HG03139 (cell line): ENCODE results near the gene TCEAL3.
"Not testable (repeated sequence)": the region's sequence is repeated elsewhere in the genome, so short reads cannot be mapped to it uniquely, and the experiment has no call there.

Source experiments
- ATAC-seq: cut with Tn5 transposase; IDR thresholded peaks from one replicate; pipeline ENCODE4 v1.9.1; 2021; ENCODE audit not compliant: unreplicated experiment

The TCEAL3 gene

DNA sequence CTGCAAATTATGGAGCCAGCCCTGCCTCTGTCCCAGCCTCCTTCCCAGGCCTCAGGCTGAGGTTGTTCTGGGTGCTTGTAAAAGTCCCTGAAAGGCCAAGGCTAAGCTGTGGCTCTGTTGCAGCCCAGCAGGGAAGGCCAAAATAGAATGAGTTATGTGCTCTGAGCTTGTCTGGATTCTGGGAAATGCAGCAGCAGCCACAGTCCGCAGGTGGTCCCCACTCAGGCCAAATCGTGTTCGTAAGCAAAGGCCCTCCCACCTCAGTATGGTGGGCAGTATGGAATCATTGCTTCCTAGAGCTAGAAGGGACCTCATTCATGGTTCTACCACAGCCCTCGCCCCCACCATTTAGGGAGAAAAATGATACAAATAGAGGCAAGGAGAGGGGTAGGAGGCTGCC, 16.3 kb downstream of the TCEAL3 start:
- ATAC-seq = no peak

DNA sequence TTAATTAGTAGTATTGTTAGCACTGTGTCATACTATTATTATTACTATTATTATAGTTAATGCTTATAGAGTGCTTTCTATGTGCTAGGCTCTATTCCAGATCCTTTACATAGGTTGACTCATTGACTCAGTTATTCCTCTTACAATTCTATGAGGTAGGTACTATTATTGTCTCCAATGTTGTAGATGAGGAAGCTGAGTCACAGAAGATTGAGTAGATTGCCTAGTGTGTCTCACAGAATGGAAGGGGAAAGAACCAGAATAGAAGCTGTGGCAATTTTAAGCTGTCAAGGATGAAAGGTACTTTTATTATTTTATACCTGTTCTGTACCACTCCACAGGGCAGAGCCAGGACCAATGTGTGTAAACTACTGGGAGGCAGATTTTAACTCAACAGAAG, 19.1 kb downstream of the TCEAL3 start:
- no peak for ATAC-seq

DNA sequence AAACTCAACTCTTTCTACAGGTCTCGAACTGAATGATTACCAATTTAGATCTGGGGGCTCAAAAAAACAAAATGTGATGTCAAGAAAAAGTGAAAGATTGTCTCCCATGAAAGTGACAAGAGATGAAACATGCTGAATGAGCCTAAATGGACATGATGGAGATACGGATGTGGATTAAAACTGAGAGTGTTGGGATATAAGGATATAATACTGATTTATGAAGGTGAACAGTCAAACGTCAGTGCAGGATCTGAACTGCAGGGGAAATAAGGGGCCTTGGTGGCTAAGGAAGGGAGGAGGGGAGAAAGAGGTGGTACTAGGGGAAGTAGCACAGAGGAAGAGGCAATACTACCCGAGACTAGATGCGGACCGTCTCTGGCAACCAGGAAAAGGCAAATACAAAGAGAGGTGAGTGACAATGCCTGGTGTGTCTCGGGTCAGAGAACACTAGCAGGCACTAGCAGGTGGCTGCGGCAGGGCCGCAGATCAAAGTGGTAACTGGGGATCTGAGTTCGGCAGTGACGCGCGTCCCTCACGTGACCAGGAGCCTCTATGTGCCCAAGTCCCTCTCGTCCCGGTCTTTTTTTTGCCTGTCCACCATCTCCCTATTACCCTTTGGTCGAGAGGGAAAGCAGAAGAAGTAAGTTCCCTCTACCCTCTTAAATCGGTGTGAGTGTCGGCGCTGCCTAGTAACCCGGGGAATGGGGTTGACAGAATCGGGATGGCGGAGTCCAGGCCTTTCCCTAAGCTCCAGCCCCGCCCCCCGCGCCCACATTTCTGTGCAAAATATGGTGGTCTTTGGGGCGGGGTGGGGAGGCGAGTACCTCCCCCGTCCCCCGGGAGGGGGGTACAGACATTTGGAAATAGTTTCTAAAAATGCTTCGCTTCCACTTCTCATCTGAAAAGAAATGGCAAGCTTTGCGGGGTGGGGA, 20.9 kb downstream of the TCEAL3 start, which contains the start of gene TCEAL1:
TSS of gene TCEAL1 (plus strand) at position 590 of the 932 bp plus-strand sequence. CDS start 942 bp downstream, outside the sequence.
- peak; percentile 60 for ATAC-seq

DNA sequence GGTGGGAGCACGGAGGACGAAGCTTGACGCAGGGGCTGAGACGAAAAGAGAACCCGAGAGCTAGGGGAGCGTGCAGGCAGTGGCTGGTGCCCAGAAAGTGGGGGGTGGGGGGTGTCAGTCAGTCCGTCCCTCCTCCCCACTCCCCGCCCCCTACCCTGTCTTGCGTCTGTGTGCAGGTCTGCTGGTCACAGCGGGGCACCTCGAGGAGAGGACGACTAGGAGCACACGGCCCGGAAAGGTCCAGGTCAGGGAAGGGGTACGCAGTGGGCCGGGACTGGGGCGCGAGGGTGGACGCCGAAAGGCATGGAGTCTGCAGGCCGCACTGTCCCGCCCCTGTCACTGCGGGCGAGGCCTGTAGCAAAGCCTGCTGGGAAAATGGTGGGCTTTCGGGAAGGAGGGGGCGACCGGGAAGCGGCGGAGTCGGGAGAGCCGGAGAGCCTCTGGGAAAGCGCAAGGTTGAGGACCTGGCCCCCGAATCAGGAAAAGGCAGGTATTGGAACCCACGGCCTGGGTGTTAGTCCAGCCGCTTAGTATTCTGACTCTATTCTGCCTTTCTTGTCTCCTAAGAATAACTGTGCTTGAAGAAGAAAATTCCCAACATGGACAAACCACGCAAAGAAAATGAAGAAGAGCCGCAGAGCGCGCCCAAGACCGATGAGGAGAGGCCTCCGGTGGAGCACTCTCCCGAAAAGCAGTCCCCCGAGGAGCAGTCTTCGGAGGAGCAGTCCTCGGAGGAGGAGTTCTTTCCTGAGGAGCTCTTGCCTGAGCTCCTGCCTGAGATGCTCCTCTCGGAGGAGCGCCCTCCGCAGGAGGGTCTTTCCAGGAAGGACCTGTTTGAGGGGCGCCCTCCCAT, 21.8 kb downstream of the TCEAL3 start:
- peak; percentile 38 for ATAC-seq

DNA sequence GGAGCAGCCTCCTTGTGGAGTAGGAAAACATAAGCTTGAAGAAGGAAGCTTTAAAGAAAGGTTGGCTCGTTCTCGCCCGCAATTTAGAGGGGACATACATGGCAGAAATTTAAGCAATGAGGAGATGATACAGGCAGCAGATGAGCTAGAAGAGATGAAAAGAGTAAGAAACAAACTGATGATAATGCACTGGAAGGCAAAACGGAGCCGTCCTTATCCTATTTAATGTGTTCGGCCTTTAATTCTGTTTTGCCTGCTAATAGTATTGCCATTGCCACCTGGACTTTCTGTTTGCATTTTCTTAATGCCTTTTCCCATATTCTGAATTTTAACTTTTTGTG, 22.4 kb downstream of the TCEAL3 start:
- ATAC-seq = no peak

DNA sequence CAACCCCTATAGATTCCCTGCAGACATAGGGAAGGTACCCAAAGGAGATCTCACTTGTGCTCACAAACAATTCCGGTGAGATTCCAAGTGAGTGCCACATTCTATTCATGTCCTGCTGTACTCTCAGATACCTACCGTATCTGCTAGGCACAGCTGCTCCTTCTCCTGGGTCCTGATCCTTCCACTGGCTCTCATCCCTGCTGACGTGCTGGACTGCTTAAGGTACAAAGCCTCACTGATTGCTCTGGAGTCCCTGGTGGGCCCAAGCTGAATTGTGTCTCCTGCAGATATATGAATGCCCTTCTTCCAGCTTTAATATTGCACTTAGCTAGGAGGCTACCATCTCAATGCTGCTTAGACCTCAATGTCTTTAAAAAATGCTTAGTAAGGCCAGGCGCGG, 23.4 kb downstream of the TCEAL3 start:
- ATAC-seq = no peak

DNA sequence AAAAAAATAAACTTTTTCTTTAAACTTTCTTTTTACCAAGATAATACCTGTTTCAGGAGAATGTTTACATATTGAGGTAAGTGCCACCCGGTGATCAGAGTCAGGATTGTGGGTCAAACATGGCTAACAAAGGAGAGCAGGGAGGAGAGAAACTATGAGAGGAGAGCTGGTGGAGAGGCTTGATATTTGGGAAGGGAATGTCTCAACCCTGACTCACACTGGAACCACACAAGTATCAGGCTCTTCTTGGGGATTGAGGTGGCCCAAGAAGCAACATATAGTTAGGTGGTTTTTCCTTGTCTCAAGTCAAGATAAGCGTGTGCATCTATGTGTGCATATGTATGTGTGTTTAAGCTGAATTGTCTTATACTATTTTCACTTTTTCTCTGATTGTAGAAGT, 27.7 kb downstream of the TCEAL3 start:
- ATAC-seq = no peak

DNA sequence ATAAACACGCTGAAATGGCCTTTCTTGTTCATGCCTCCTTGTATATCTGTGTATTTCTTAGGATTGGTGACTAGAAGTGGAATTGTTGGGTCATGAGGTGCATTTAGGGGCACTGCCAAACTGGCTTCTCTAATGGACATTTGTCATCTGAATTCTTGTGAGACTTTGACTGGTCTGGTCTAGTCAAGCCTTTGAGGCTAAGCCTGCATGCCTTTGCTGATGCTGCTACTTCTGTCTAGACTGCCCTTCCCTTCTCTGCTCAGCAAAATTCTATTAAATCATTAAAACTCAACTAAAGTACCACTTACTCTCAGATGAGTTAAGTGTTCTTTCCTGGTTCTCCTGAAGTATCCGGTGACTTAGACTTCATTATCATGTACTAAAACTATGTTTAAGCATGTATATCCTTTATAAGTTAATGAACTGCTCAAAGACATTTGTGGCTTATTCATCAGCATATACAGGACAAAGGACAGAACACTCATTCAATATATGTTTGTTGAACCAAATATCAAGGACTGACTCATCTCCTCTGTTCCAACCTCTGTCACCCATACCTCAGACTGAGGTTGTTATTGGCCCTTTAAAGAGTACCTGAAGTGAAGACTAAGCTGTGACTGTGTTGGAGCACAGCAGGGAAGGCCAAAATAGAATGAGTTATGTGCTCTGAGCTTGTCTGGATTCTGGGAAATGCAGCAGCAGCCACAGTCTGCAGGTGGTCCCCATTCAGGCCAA, 30.0 kb downstream of the TCEAL3 start:
- no peak for ATAC-seq

DNA sequence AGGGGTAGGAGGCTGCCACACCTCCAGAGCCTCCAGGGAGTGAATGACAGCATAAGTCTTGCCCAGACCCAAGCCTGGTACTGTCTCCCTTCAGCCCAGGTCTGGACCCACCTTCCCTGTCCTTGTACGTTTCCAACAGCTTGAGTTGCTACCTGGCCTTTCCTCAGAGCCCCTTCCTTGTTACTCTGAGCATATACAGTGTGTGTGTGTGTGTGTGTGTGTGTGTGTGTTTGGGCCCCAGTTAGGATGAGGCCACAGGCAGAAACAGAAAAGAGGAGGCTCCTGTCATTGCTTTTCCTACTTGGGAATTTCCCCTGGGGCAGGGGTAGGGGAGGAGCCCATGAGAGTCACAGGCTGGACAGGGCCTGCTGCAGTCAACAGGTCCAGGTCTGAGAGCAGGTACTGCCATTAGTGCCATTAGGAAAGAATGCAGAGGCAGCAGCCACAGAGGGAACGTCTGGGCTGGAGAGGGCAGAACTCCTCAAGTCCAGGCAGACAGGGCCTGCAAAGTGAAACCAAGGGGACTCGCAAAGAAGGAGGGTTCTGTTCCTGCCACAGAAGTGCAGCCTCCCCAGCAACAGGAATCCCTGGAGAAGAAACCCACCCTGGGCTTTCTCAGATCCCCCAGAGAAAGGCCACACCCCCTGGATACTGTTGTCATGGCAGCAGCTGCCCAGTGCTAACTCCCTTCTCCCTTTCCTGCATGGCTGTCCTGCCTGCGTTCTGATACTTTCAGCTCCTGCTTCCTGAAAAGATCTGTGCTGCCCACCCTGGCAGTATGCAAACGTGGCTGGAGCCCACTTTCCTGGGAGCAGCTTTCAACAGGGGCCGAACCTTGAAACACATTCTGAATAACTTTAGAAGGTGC, 30.9 kb downstream of the TCEAL3 start:
- not testable (repeated sequence) for ATAC-seq

DNA sequence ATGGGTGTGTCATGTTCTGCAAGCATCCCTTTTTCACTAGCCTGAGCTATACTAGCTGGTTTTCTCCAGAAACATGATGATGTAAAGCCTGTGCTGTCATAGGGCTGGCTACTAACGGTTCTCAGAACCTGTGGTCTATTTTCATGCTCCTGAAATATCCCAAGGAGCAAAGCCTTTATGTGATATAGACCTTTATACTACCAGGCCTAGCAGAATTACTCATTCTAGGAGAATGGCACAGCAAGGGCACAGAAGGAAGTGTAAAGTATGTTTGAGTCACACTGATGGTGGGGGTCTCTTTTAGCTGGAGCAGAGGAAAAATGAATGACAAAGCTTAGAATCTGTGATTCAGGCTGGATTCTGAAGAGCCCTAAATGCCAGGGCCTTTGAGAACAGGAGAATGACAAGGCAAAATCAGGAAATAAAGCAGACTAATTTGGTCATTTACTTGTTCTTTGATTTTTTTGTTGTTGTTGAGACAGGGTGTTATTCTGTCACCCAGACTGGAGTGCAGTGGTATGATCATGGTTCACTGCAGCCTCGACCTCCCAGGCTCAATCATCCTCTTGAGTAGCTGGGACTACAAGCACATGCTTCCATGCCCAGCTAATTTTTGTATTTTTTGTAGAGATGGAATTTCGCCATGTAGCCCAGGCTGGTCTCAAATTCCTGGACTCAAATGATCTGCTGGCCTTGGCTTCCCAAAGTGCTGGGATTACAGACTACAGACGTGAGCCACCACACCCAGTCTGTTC, 32.8 kb downstream of the TCEAL3 start:
- no peak for ATAC-seq

DNA sequence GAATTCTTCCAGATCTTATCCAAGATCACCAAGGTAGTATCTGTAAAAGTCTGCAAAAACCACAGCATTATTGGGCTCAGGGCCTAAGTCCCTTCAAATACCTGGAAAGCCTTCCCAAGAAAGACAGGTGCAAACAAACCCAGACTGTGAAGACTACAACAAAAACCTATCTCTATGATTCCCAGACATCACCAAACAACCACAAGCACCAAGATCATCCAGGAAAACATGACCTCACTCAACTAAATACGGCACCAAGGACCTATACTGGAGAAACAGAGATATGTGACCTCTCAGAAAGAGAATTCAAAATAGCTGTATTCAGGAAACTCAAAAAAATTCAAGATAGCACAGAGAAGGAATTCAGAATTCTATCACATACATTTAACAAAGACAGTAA, 36.4 kb downstream of the TCEAL3 start:
- no peak for ATAC-seq

DNA sequence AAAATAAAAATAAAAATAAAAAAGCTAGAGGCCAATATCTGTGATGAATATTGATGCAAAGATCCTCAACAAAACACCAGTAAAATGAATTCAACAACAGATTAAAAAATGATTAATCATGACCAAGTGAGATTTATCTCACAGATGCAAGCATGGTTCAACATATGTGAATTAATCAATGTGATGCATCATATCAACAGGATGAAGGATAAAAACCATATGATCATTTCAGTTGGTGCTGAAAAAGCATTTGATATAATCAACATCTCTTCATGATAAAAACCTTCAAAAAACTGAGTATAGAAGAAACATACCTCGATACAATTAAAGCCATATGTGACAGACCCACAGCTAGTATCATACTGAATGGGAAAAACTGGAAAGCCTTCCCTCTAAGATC, 39.9 kb downstream of the TCEAL3 start:
- no peak for ATAC-seq

DNA sequence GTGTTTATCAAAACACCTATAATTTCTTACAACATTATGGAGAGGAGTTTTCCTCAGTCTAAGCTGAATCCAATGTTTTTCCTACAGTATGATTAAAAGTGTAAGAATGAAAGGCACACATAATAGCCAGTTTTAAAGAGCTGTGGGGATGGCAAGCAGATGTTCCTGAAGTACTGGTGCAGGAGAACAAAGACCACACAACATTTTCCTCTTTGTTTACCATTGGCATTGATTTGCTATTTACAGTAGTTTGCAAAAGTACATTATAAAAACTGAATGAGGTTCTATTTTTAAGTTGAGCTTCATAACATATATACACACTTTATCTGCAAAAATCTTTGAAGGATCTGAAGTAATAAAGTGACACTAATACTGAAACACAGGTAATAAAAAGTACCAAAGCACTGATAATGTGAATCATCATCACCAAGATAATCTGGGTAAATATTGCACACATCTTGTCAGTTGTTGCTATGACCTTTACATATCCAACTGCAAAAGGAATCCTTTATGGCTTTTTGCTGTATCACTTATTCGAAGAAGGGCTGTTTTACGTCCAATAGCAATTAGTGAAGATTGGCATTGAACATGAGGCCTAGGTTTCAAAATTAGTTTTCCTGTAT, 43.5 kb downstream of the TCEAL3 start:
- ATAC-seq = no peak

DNA sequence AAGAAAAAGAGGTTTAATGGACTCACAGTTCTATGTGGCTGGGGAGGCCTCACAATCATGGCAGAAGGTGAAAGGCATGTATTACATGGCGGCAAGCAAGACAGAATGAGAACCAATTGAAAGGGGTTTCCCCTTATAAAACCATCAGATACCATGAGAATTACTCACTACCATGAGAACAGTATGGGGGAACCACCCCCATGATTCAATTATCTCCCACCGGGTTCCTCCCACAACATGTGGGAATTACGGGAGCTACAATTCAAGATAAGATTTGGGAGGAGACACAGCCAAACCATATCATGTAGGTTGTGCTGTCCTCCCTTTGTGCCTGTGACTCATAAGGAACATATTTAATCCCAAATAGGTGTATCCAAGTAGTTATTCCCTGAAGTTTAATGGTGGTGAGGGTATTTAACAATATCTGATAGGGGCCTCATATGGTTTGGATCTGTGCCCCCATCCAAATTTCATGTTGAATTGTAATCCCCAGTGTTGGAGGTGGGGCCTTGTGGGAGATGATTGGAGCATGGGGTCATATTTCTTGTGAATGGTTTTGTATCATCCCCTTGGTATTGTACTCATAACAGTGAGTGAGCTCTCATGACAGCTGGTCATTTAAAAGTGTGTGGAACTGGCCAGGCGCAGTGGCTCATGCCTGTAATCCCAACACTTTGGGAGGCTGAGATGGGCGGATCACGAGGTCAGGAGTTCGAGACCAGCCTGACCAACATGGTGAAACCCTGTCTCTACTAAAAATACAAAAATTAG, 47.7 kb downstream of the TCEAL3 start:
- ATAC-seq = not testable (repeated sequence)

DNA sequence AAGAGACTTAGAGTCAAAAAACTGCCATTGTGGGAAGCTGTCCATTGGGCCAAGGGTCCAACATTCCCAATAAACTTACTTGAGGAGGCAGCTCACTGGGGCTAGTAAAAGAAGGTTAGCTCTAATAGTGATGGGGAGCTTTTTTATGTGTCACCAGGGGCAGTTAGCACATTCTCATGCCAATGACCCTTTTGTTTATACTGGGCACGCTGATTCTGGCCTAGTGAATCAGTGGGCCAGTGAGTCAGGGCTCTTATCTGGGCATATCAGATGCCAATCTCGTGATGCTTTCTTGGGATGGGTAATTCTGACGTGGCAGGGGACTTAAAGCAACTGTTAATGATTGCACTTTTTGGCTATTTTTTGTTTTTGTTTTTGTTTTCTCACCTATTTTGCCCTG, 48.9 kb downstream of the TCEAL3 start:
- ATAC-seq = no peak

DNA sequence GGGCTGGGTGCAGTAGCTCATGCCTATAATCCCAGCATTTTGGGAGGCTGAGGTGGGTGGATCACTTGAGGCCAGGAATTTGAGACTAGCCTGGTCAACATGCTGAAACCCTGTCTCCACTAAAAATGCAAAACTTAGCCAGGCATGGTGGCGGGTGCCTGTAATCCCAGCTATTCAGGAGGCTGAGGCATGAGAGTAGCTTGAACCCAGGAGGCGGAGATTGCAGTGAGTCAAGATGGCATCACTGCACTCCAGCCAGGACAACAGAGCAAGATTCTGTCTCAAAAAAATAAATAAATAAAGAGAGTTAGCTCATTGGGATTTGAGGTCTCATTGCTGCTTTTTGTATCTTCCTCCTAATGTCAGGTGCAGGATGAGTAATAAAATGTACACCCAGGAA, 49.3 kb downstream of the TCEAL3 start:
- ATAC-seq = not testable (repeated sequence)

DNA sequence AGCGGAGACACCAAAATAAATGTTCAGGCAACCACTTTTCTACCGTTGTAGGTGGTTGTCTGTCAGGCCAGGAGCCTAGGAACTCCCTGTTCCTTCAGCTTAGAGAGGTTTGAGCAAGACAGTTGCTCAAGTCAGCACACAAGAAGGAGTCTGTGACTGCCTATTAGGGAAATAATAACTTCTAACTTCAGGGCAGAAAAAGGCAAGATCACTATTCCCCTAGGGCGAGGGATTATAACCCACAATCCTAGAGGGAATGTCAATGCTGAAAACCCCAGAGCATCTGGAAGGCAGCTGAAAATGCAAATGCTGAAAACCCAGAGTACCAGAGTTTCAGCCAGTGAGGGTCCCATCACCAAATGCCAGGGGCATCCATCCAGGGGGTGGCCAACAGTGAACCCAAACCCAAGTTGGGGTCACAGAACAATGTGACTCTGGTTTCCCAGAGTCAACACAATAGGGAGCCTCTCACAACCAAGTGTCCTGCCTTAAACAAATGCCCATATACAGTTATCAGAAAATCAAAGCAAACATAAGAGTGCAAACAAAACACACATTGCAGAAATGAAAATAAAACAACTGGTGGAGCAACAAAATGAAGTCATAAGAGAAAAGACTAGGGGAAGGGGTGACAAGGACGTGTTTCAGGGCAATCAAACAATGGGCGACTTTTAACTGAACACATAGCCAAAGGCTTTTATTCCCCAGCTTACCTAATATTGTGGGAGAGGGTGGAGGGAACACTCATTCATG, 51.1 kb downstream of the TCEAL3 start:
- no peak for ATAC-seq

DNA sequence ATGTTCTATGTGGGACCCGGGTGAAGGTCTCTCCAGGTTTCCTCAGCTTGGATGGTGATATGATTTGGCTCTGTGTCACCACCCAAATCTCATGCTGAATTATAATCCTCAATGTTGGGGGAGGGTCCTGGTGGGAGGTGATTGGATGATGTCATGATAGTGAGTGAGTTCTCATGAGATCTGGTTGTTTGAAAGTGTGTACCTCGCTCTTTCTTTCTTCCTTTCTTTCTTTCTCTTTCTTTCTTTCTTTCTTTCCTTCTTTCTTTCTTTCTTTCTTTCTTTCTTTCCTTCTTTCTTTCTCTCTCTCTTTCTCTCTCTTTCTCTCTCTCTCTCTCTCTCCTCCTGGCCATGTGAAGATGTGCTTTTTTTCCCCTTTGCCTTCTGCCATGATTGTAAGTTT, 51.7 kb downstream of the TCEAL3 start:
- ATAC-seq = not testable (repeated sequence)
